Vagina (tissue), 2 donors: ENCODE measurements around the gene BRSK2.

Experiments
- CTCF ChIP-seq, 3 experiments: fragments of 450-650 bp in 2 of 3; fragments of 200-600 bp in 1 of 3; sonication (generic) in 1 of 3; IDR thresholded peaks; one replicate each; pipeline ENCODE4 v1.5.1; 2017 to 2019; ENCODE audit warnings: antibody characterized with exemption in 3 of 3, mild to moderate bottlenecking in 2 of 3, moderate library complexity in 2 of 3
- POLR2A ChIP-seq, 2 donors: fragments of 450-650 bp; IDR thresholded peaks; one replicate each; pipeline ENCODE4 v1.6.1; 2017; ENCODE audit warnings: antibody characterized with exemption in 2 of 2, mild to moderate bottlenecking in 2 of 2, moderate library complexity in 2 of 2
- POLR2AphosphoS5 ChIP-seq, 2 donors: sonication (generic); formaldehyde crosslinking; IDR thresholded peaks; one replicate each; pipeline ENCODE4 v1.9.0; 2017; ENCODE audit warnings: antibody characterized with exemption in 2 of 2, mild to moderate bottlenecking in 2 of 2, low read depth in 1 of 2; ENCODE audit not compliant: insufficient read depth in 1 of 2

- TF ChIP-seq CTCF (IDR thresholded peaks at IDR 0.05) (no peak), POLR2A (IDR thresholded peaks at IDR 0.05) (no peak), POLR2AphosphoS5 (IDR thresholded peaks at IDR 0.05; ENCODE audit: insufficient read depth in 1 of 2, low read depth in 1 of 2) (no peak)
Observed at GRCh38 chr11:1433977-1434640, 44.4 kb downstream of the BRSK2 start.
